AG04449 (cell line): ENCODE measurements around the gene ABL1.
A peak's percentile ranks its signal among the peaks of the same experiment; 100 is the strongest.
"Not testable (repeated sequence)": the region's sequence is repeated elsewhere in the genome, so short reads cannot be mapped to it uniquely, and the experiment has no call there.

Experiments
- CTCF ChIA-PET: fragments of 350-600 bp; formaldehyde crosslinking; extraction: SDS; loops from one replicate; lab custom pipeline; 2021; ENCODE audit warnings: antibody characterized with exemption; lab: Yijun Ruan, JAX
- POLR2A ChIA-PET: fragments of 400-600, 350-600 bp; formaldehyde crosslinking; extraction: SDS; loops from one replicate; lab custom pipeline; 2020; ENCODE audit warnings: antibody characterized with exemption, inconsistent platforms; lab: Yijun Ruan, JAX
- DNase-seq: peaks from one replicate; pipeline ENCODE4 v3.0.0-alpha.2; 2010; ENCODE audit warnings: low read depth, low spot score
- H3K4me3 ChIP-seq: 2 replicates; pipeline ENCODE4 v1.5.1; 2011; ENCODE audit warnings: low read depth, mild to moderate bottlenecking, control low read depth, low read length
- TF ChIP-seq, protein P1 (sequence below): IDR thresholded peaks from one replicate; pipeline ENCODE4 v1.5.1; 2011; ENCODE audit warnings: mild to moderate bottlenecking, moderate library complexity, low read length, control low read depth, inconsistent platforms; ENCODE audit not compliant: insufficient read depth; ENCODE audit errors: missing control alignments

ABL1 gene

DNA sequence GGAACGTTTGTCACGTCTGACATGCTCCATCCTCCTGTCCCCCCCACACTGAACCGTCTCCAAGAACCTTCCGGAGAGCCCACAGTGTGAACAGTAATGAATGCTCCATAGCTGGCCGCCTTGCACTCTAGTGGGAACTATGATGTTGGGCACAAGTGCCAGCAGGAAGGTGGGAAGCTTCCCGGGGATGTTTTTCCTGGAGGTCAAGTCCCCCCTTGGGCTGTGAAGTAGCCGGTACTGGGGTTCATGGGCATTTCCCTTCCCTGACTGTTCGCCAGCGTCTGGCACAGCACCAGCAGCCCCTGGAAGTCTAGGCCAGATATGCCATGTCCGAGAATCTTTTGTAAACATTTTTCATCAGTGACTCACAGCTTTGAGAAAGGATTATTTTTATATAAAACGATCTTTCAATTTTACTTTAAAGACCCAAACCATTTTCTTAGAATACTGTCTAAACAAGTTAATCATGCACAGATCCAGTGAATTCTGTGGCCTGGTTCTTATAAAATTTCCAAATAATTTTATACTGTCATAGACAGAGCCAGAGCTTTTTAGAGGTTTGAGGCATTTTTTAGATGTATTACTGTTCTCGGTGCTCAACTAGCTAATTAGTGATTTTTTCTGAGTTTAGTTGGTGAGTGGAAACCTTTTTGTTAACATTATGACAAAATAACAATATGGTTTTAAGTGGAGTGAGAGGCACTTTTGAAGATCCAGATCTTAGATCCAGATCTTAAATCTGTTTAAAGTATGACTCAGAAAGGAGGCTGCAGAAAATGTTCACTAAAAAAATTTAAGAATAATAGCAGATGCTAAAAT lies 11.6 kb downstream of the ABL1 start:
- peak overlapping the region; percentile 42 for H3K4me3 ChIP-seq
- DNase-seq, result no peak
- TF ChIP-seq, protein P1, sequence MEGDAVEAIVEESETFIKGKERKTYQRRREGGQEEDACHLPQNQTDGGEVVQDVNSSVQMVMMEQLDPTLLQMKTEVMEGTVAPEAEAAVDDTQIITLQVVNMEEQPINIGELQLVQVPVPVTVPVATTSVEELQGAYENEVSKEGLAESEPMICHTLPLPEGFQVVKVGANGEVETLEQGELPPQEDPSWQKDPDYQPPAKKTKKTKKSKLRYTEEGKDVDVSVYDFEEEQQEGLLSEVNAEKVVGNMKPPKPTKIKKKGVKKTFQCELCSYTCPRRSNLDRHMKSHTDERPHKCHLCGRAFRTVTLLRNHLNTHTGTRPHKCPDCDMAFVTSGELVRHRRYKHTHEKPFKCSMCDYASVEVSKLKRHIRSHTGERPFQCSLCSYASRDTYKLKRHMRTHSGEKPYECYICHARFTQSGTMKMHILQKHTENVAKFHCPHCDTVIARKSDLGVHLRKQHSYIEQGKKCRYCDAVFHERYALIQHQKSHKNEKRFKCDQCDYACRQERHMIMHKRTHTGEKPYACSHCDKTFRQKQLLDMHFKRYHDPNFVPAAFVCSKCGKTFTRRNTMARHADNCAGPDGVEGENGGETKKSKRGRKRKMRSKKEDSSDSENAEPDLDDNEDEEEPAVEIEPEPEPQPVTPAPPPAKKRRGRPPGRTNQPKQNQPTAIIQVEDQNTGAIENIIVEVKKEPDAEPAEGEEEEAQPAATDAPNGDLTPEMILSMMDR, result no peak
- ChIA-PET POLR2A (interaction anchor here (1.0 to 2.8 kb wide), 5 partner anchors 11 to 133 kb away, joined by 3 to 24 read pairs (median 4); partner anchors contain the start of gene ABL1), CTCF (interaction anchor here (0.8 to 2.4 kb wide), 14 partner anchors 8 to 200 kb away, joined by 3 to 14 read pairs (median 5); no protein-coding TSS in a partner anchor)

DNA sequence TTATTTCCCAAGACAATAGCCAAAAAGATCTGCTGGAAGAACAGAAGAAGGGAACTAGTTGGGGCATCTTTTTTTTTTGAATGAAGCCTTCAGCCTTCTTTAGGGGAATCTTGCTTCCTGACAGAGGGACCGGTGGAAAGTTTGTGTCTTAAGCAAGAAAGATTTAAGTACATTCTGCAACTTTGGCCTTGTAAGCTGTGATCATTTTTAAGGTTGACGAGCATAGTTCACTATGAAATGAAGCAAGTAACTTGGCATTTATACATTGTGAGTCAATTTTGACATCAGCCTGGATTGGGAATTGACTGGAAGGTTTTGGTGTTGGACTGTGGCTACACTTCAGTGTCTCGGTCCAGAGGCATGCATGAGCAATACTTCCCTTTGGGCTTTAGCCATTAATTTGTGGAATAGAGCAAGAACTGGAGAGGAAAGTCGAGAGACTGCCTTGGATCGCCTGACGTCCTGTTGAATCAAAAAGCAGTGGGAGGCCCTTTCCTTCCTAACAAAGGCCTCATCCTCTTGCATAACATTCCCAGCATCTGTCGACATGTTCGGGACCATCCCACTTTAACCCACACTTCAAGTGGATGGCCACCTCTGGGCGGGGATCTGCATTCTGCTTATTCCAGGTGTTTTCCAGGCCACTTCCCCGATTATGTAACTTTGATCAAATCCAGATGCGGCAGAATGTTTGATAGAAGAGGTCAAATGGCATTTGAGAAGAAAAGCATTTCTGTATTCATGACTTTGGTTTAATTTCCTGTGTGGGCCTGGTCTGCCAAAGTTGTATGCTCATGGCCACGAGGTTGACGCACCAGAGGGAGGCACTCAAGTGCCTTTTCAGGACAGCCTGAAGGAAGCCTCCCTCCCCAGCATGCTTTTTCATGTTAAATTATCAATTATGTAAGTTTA lies 12.5 kb downstream of the ABL1 start:
- TF ChIP-seq, protein P1, result peak; percentile 30
- DNase-seq, result peak; percentile 99
- CTCF ChIA-PET, result interaction anchor here (0.8 to 2.4 kb wide), 6 partner anchors 9 to 140 kb away, joined by 3 to 14 read pairs (median 8); no protein-coding TSS in a partner anchor
- 0 out of 2 replicates have a peak overlapping the region, but pooled peaks have one; percentile 2 for H3K4me3 ChIP-seq
- POLR2A ChIA-PET, result interaction anchor here (1.0 to 2.8 kb wide), 6 partner anchors 11 to 134 kb away, joined by 3 to 24 read pairs (median 4); partner anchors contain the start of gene ABL1

DNA sequence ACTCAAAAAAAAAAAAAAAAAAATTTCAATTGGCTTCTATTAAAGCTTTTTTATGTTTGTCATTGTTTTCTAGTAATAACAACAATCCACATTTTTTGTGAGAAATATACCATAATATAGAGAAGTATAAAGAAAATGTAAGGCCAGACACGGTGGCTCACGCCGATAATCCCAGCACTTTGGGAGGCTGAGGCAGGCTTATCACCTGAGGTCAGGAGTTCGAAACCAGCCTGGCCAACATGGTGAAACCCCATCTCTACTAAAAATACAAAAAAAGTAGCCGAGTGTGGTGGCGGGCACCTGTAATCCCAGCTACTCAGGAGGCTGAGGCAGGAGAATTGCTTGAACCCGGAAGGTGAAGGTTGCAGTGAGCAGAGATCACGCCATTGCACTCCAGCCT lies 13.5 kb downstream of the ABL1 start:
- not testable (repeated sequence) for DNase-seq, H3K4me3 ChIP-seq
- CTCF ChIA-PET, result interaction anchor here (0.8 kb wide), 1 partner anchor 10 kb away, joined by 3 read pairs; no protein-coding TSS in a partner anchor
- POLR2A ChIA-PET, result interaction anchor here (1.0 kb wide), 1 partner anchor 10 kb away, joined by 3 read pairs; no protein-coding TSS in a partner anchor

DNA sequence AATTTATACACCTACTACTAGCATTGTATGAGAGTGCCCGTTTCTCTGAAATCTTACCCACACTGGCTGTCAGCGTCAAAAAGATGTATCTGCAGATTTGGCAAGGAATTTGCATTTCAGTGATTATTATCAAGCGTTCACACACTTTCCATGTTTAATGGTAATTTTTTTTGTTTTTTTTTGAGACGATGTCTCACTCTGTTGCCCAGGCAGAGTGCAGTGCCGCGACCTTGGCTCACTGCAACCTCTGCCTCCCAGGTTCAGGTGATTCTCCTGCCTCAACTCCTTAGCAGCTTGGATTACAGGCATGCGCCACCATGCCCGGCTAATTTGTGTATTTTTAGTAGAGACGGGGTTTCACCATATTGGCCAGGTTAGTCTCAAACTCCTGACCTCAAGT lies 14.3 kb downstream of the ABL1 start:
- POLR2A ChIA-PET, result no interaction called here
- H3K4me3 ChIP-seq, result no peak overlapping the region
- no peak for DNase-seq
- CTCF ChIA-PET, result interaction anchor here (1.5 to 7.8 kb wide), 2 partner anchors 15 to 148 kb away, joined by 7 to 85 read pairs; no protein-coding TSS in a partner anchor
- TF ChIP-seq, protein P1, result no peak

DNA sequence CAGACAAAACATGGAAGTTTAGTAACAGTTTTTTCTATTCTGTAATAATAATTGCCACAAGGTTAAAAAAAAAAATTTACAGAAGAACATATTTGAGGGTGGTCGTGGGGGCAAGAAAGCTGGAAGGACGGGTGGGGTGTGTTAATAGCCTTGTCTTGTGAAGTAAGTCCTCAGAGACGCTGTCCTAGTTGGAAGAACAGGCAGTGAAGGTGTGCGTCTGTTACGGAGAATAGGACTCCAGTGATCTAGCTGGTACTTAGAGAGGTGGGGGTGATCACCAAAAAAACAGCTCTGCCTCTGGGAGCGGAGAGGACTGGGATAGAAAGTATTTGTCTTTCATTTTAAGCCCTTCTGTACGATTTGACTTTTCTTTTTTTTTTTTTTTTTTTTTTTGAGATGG lies 17.7 kb downstream of the ABL1 start:
- CTCF ChIA-PET, result interaction anchor here (0.9 to 7.8 kb wide), 8 partner anchors 12 to 194 kb away, joined by 3 to 85 read pairs (median 4); no protein-coding TSS in a partner anchor
- TF ChIP-seq, protein P1, result no peak

DNA sequence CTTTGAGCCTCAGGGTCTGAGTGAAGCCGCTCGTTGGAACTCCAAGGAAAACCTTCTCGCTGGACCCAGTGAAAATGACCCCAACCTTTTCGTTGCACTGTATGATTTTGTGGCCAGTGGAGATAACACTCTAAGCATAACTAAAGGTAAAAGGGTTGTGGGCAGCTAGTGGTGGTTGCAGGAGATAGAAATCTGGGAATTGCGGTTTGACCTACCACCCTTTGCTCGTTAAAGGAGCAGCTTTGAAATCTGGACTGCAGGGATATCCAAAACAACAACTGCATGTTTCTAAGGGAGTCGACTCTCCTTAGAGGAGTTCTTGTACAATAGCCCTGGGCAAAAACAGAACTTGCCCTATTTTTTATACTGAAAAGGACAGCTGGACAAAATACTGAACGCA lies 19.0 kb downstream of the ABL1 start:
- CTCF ChIA-PET, result interaction anchor here (1.0 to 7.8 kb wide), 6 partner anchors 8 to 153 kb away, joined by 3 to 85 read pairs (median 6); no protein-coding TSS in a partner anchor
- no peak overlapping the region for H3K4me3 ChIP-seq
- POLR2A ChIA-PET, result no interaction called here
- TF ChIP-seq, protein P1, result no peak
- no peak for DNase-seq

More for the DNA sequence above, 17.7 kb downstream of the ABL1 start:
- POLR2A ChIA-PET, result no interaction called here
- no peak overlapping the region for H3K4me3 ChIP-seq
- DNase-seq, result no peak
